GM10266 (cell line): ENCODE results near the gene UPF3A.

Source experiments
- DNase-seq: peaks from one replicate; pipeline ENCODE4 v3.0.0; 2012; ENCODE audit errors: extremely low spot score
- TF ChIP-seq, protein P1 (sequence below): IDR thresholded peaks from 2 replicates; pipeline ENCODE4 v1.5.1; 2012; ENCODE audit warnings: mild to moderate bottlenecking, low read depth; ENCODE audit not compliant: control insufficient read depth, insufficient read depth; ENCODE audit errors: missing control alignments

Gene UPF3A

DNA sequence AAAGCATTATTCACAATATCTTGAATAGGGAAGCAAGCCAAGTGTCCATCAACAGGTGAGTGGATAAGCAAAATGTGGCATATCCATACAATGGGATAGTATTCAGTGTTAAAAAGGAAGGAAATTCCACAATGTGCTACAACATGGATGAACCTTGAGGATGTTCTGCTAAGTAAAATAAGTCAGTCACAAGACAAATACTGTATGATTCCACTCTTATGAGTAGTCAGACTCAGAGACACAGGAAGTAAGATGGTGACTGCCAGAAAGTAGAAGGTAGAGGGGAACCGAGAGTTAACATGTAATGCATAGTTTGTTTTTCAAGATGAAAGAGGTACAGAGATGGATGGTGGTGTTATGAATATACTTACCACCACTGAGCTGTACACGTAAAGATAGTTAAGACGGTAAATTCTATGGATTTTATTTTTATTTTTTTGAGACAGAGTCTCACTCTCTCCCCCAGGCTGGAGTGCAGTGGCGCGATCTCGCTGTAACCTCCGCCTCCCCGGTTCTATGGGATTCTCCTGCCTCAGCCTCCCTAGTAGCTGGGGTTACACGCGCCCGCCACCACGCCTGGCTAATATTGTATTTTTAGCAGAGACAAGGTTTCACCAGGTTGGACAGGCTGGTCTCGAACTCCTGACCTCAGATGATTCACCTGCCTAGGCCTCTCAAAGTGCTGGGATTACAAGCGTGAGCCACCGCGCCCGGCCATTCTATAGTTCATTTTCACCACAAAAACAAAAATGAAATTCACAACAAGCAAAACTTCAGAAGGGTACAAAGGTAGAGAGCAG lies 31.9 kb downstream of the UPF3A start:
- TF ChIP-seq, protein P1, sequence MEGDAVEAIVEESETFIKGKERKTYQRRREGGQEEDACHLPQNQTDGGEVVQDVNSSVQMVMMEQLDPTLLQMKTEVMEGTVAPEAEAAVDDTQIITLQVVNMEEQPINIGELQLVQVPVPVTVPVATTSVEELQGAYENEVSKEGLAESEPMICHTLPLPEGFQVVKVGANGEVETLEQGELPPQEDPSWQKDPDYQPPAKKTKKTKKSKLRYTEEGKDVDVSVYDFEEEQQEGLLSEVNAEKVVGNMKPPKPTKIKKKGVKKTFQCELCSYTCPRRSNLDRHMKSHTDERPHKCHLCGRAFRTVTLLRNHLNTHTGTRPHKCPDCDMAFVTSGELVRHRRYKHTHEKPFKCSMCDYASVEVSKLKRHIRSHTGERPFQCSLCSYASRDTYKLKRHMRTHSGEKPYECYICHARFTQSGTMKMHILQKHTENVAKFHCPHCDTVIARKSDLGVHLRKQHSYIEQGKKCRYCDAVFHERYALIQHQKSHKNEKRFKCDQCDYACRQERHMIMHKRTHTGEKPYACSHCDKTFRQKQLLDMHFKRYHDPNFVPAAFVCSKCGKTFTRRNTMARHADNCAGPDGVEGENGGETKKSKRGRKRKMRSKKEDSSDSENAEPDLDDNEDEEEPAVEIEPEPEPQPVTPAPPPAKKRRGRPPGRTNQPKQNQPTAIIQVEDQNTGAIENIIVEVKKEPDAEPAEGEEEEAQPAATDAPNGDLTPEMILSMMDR: no peak
- DNase-seq: peak; percentile 69

DNA sequence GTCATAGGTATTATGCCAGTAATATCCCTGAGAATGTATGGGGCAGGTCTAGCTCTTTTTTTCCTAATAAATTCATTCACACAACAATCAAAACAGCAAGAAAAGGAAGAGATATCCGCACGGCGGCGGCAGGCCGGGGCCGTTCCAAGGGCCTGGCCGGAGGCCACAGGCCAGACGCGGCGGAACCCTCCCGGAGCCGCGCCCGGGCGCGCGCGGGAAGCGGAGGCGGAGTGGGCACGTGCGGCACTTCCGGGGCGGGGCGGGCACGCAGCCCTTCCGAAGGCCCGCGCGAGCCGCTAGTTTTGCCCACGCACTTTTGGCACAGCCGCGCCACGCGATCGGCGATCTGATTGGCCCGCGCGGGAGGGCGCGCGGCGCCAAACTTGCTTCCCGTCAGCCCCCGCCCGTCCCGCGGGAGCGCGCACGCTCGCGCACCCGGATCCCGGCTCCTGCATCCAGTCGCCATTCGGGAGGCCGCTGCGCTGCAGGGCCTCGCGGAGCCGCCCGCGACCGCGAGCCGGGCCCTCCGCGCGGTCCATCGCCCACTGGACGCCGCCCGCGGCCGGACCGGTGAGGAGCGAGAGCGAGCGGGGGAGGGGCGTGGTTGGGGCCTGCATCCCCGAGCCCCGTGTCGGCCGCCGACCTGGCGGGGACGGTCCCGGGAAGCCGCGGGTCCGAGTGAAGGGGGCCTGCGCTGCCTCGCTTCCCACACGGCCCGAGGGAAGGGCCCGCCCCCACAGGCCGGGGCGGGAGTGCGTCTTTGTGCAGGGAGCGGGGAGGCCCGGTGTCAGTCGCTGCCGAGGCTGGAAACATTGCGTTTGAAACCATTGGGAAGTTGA lies 32.9 kb downstream of the UPF3A start, which contains the start of gene CHAMP1:
CHAMP1 (plus strand) TSS at position 430 of the 839 bp plus-strand sequence. CDS start 9,340 bp downstream, outside the sequence.
- peak; percentile 97 for DNase-seq
- TF ChIP-seq, protein P1: no peak

DNA sequence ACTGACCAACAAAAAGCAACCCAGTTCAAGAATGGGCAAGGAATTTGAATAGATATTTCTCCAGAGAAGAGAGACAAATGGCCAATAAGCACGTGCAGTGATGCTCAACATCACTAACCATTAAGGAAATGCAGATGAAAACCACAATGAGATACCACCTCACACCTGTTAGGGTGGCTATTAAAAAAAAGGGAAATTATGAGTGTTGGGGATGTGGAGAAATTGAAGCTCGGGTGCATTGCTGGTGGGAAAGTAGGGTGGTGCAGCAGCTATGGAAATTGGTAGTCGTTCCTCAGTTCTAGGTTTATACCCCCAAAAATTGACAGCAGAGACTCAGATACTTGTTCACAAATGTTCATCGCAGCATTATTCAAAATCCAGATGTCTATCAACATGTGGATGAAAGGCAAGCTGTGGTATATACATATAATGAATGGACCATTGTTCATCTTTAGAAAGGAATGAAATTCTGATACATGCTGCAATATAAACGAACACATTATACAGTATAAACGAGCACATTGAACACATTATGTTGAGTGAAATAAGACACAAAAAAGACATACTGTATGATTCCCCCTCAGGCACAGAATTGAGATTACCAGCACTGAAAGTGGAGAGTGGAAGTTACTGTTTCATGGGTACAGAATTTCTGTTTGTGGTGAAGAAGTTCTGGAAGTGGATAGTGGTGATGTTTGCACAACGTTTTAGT lies 33.8 kb downstream of the UPF3A start:
- TF ChIP-seq, protein P1: no peak
- DNase-seq: no peak

DNA sequence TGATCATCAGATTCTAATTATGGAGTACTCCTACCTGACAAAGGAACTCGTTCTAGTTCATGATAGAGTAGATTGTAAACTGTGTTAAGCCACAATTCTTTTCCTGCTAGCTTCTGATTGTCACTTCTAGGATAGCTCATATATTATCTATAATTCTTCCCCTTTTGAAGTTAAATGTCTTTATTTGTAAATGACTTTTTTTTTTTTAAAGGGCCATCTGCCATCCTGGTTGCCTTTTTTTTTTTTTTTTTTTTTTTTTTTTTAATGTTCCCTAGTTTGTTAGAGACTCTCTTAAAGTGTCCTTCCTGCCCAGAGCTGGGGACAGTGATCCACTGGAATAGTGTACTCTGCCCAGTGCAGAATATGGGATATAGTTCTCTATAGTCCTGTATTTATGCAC lies 37.2 kb downstream of the UPF3A start:
- DNase-seq: no peak
- TF ChIP-seq, protein P1: no peak

DNA sequence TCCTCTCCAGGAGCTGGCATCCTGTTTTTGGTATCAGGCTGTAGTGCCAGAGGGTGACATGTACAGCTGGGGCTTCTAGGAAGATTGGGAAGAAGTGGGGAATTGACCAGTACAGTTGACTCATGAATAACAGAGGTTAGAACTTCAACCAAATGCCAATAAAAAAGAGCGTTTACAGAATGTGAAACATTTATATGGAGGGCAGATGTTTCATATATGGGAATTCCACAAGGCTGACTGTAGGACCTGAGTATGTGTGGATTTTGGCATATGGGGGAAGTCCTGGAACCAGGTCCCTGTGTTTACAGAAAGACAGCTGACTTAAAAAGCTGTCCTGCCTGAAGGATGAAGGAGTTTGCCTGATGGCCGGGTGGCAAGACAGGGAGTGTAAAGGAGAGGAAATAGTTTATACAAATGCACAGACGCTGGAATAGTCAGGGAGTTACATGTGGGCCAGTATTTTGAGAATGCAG lies 38.1 kb downstream of the UPF3A start:
- no peak for DNase-seq
- TF ChIP-seq, protein P1: no peak

DNA sequence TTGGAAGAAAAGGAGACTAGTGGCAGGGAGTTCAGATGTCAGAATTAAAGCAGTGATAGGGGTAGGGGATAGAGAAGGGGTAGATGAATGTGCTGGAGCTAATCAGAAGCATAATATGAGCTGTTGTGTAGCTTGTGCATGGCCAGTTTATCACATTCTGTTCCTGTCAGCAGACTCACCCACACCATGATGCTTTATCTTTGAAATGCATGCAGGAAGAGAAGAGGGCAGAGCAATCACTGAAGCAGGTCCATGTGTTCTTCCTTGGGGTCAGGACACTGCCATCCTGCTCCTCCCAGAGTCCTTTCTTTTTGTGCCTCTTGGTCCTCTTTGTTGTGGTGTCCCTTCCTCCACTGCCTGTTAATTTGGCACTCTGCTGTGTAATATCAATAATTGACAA lies 38.7 kb downstream of the UPF3A start:
- DNase-seq: no peak
- TF ChIP-seq, protein P1: no peak
